Fibroblast of the aortic adventitia (primary cell): Measurements from ENCODE around the gene CHPF. TPM values are rescaled to one million over a fixed set of nuclear protein-coding genes. Genes with fewer than 3 reads are reported as not detected.
A peak's percentile ranks its signal among the peaks of the same experiment; 100 is the strongest.

Experiments
- DNase-seq: peaks from one replicate; pipeline ENCODE4 v3.0.0-alpha.2; 2010; ENCODE audit warnings: low read depth
- H3K4me3 ChIP-seq: 2 replicates; pipeline ENCODE4 v1.5.1; 2011; ENCODE audit warnings: low read depth, mild to moderate bottlenecking, control low read depth, low read length, moderate library complexity
- total RNA-seq: library from RNA; depleted of rRNA; stranded (reverse); fragments of >200 nt; gene quantifications from 2 replicates; pipeline ENCODE4 v1.2.3, GENCODE V29; 2012; ENCODE audit warnings: low replicate concordance
- TF ChIP-seq, protein P1 (sequence below): IDR thresholded peaks from 2 replicates; pipeline ENCODE4 v1.5.1; 2011; ENCODE audit warnings: mild to moderate bottlenecking, low read length, control low read depth, inconsistent platforms; ENCODE audit not compliant: insufficient read depth

CHPF gene
- total RNA-seq, 1 donor = 62.4 TPM

DNA sequence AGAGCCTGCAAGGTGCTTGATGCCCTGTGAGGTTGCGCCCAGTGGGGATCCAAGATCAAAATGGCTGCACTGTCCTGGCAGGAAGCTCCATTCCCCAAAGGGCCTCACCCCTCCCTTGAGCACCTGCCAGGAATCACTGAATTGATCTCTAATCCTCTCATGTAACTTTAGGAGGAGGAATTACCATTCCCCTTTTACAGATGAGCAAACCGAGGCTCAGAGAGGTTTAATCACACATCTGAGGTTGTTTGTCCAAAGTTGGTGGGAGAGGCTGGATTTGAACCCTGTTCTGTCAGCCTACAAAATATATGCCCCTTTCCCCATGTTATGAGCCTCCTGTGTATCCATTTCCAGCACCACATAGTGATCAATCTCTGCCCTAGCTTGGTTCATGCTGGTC, 18.8 kb downstream of the CHPF start:
- no peak overlapping the region for H3K4me3 ChIP-seq
- TF ChIP-seq, protein P1, sequence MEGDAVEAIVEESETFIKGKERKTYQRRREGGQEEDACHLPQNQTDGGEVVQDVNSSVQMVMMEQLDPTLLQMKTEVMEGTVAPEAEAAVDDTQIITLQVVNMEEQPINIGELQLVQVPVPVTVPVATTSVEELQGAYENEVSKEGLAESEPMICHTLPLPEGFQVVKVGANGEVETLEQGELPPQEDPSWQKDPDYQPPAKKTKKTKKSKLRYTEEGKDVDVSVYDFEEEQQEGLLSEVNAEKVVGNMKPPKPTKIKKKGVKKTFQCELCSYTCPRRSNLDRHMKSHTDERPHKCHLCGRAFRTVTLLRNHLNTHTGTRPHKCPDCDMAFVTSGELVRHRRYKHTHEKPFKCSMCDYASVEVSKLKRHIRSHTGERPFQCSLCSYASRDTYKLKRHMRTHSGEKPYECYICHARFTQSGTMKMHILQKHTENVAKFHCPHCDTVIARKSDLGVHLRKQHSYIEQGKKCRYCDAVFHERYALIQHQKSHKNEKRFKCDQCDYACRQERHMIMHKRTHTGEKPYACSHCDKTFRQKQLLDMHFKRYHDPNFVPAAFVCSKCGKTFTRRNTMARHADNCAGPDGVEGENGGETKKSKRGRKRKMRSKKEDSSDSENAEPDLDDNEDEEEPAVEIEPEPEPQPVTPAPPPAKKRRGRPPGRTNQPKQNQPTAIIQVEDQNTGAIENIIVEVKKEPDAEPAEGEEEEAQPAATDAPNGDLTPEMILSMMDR = no peak
- DNase-seq = no peak

DNA sequence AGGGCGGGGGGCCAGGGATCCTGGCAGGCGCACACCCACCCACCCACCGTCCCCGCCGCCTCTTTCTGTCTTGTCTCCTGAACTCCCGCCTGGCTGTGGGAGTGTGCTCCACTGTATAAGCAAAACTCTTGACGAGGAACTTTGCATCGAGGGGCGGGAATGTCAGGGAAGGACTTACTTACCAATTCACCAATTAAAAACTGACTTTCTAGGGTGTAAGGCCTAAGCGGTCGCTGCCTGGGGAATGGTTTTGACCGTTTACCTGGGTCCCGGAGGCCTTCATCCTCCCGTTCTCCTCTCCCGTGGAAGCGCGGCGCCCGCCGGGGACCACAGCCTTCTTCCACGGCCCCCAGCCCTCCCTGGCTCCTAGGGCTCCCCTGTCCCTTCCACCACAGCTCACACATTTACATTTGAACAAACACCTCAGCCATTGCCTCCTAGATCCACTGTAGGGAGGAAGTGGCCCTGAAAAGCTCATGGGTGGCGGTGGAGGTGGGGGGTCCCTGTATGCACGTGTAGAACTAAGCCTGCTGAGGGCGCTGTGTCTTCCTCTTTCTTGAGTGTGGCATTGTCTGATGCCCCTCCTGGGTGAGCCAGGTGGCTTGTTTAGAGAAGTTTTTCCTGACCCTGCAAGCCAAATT, 20.5 kb downstream of the CHPF start:
- TF ChIP-seq, protein P1 = no peak
- no peak for DNase-seq
- no peak overlapping the region for H3K4me3 ChIP-seq

DNA sequence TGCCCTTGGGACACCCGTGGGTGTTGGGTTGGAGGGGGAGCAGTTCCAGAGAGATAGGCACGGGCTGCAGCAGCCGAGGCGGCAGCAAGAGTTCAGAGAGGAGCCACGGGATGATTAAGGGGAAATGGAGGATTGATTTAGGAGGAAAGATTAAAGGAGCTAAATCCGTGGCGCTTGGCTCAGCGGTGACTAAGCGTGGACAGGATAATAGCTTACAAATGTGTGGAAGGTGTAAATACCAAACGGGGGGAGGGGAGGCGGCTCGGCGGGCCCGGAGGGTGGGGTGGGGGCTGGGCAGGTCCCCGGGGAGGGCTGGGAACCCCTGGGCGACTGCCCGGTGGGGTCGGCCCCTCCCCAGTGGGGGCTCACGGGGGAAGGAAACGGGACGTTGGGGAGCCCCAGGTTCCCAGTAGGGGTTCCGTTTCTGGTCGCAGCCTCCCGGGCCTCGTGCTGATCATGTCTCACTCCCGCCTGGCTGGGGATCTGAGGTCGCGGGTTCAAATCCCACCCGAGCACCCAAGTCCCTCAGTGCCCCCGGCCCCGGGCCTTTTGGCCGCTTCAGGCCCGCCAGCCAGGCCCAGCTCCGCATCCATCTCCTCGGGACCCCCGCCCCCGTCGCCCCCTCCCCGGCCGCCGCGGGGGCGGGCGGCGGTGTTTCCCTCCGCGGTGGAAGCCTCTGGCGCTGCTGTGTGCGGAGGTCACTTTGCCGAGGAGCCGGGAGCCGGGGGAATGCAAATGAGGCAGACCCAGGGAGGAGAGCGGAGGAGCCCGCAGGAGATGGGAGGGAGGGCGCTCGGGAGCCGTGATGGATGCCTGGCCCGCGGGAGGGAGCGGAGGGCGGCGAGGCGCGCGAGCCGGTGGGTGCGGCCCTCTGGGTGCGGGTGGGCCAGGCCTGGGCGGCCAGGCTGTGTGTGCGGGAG, 21.2 kb downstream of the CHPF start:
- H3K4me3 ChIP-seq = no peak overlapping the region
- TF ChIP-seq, protein P1 = no peak
- DNase-seq = peak; percentile 78

DNA sequence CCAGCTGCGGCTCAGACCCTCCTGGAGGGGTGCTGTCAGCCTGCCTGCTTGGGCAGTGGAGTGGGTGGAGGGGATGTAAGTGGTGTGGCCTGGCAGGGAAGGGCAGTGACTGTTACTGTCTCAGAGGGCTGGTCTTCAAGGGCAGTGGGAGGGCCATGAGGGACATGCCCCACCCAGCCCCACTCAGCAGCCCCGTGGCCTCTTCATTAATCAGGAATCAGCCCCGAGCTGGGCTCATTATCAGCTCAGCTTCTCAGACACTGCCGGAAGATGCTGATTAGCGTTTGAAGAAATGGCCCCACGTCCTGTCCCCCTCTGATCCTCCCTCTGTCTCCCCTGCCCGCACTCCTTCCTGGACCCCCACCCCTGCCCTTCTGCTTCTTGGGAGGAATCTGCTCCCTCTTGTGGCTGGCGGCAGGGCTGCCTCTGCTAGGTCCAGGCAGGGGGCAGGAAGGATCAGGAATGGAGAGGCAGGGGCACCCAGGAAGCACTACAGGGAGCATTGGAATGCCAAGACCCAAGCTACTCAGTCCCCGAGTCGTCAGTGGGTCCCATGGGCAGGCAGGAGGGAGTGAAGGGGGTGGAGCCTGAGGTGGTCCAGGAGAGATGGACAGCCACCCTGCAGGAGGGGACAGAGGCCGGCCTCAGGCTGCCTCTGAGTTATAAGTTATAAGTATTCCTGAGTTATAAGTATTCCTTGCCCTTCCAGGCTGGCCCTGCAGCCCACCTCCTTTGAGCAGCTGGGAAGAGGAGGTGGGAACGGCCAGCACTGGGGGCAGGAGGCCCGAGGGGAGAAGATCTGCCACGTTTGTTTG, 22.3 kb downstream of the CHPF start:
- no peak overlapping the region for H3K4me3 ChIP-seq
- TF ChIP-seq, protein P1 = peak; percentile 93
- DNase-seq = peak; percentile 46

DNA sequence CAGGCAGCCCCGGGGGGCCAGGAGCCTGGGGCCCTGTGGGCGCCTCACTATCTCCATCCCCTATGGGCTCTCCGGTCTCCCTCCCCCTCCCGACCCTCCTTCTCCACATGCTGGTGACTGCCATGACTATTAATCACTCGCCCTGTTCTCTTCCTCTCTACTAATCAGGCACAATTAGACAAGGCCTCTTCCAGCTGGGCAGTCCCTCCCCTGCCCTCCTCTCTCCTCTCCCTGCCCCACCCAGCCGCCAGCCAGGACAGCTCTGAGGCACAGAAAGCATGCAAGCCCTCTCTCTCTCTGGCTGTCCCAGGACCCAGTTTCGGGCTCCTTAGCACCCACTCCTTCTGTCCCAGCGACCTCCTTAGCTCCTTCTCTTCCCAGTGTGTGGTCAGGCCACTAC, 23.5 kb downstream of the CHPF start:
- H3K4me3 ChIP-seq = no peak overlapping the region
- TF ChIP-seq, protein P1 = no peak
- no peak for DNase-seq

DNA sequence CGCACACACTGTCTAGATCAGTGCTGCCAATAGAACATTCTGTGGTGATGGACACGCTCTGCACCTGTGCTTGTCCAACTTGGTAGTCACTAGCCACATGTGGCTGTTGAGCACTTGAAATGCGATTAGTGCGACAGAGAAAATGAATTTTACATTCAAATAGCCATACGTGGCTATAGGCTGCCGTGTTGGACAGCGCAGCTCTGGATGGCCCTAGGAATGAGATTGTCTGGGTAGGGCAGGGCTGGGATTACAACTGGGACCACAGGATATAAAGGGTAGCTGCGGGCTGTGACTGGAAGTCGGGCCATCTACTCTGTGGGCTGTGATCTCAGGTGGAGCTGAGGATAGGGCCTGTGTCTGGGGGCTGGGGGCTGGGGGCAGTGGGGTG, 24.1 kb downstream of the CHPF start:
- TF ChIP-seq, protein P1 = no peak
- H3K4me3 ChIP-seq = no peak overlapping the region
- DNase-seq = no peak
